HG03159 (cell line): Measurements from ENCODE around the gene DDX25.

Experiments used
- ATAC-seq: cut with Tn5 transposase; IDR thresholded peaks from one replicate; pipeline ENCODE4 v1.9.1; 2021; ENCODE audit warnings: mild to moderate bottlenecking, moderate library complexity; ENCODE audit not compliant: unreplicated experiment

Gene DDX25

GRCh38 chr11:125948278-125949051 lies 44.2 kb downstream of the DDX25 start:
- ATAC-seq: no peak

GRCh38 chr11:125949271-125950177 lies 45.2 kb downstream of the DDX25 start:
- no peak for ATAC-seq

- no peak for ATAC-seq
Observed at GRCh38 chr11:125950178-125950490, 45.8 kb downstream of the DDX25 start.

- ATAC-seq: no peak
Observed at GRCh38 chr11:125950696-125951651, 46.7 kb downstream of the DDX25 start.

GRCh38 chr11:125951731-125952130 lies 47.4 kb downstream of the DDX25 start:
- ATAC-seq: no peak

- no peak for ATAC-seq
Observed at GRCh38 chr11:125952559-125952958, 48.3 kb downstream of the DDX25 start.

GRCh38 chr11:125952973-125953372 lies 48.7 kb downstream of the DDX25 start:
- no peak for ATAC-seq

- no peak for ATAC-seq
Observed at GRCh38 chr11:125953401-125953935, 49.2 kb downstream of the DDX25 start.

GRCh38 chr11:125954123-125954944 lies 50.0 kb downstream of the DDX25 start:
- no peak for ATAC-seq

GRCh38 chr11:125954945-125955640 lies 50.8 kb downstream of the DDX25 start:
- no peak for ATAC-seq

GRCh38 chr11:125955856-125956255 lies 51.5 kb downstream of the DDX25 start:
- no peak for ATAC-seq

GRCh38 chr11:125956391-125957134 lies 52.3 kb downstream of the DDX25 start:
- no peak for ATAC-seq

GRCh38 chr11:125957618-125958332 lies 53.5 kb downstream of the DDX25 start:
- no peak for ATAC-seq

GRCh38 chr11:125958872-125959400 lies 54.6 kb downstream of the DDX25 start:
- no peak for ATAC-seq

GRCh38 chr11:125959511-125959910 lies 55.2 kb downstream of the DDX25 start:
- ATAC-seq: no peak

GRCh38 chr11:125959931-125960330 lies 55.6 kb downstream of the DDX25 start:
- ATAC-seq: no peak

GRCh38 chr11:125960771-125961170 lies 56.5 kb downstream of the DDX25 start:
- ATAC-seq: no peak

GRCh38 chr11:125967515-125967914 lies 63.2 kb downstream of the DDX25 start:
- ATAC-seq: no peak
